ENCODE results near the gene MRPL1.

GRCh38 chr4:77826275-77826674, 36.4 kb upstream of the MRPL1 start:
- TF ChIP-seq ZNF23 (tag by site-specific recombination; IDR thresholded peaks at IDR 0.05; ENCODE audit: borderline replicate concordance) (no peak), SETDB1 (IDR thresholded peaks at IDR 0.05; ENCODE audit: insufficient read length, low read length) (no peak), CTCF (tag by site-specific recombination; IDR thresholded peaks at IDR 0.05) (no peak), ZNF549 (tag by site-specific recombination; IDR thresholded peaks at IDR 0.05) (no peak), ZSCAN4 (tag by site-specific recombination; IDR thresholded peaks at IDR 0.05) (no peak), ZNF394 (tag by site-specific recombination; IDR thresholded peaks at IDR 0.05; ENCODE audit: borderline replicate concordance) (no peak), ZNF398 (tag by site-specific recombination; IDR thresholded peaks at IDR 0.05) (no peak), PRDM10 (tag by site-specific recombination; IDR thresholded peaks at IDR 0.05) (no peak), HOXC10 (CRISPR knock-in tag; IDR thresholded peaks at IDR 0.05) (no peak)
